Type B pancreatic cell (in vitro differentiated cells): ENCODE data around the gene PACRG. TPM values are rescaled to one million over a fixed set of nuclear protein-coding genes. Genes with fewer than 3 reads are reported as not detected.

Experiments used
- DNase-seq: peaks from one replicate; pipeline ENCODE4 v3.0.0; 2021; ENCODE audit warnings: mixed read lengths; ENCODE audit not compliant: unreplicated experiment; ENCODE audit errors: extremely low spot score
- H3K27ac Mint-ChIP-seq: 2 replicates; pipeline ENCODE4 v1.8.0; 2021; ENCODE audit warnings: mild to moderate bottlenecking, mixed read lengths
- H3K27me3 Mint-ChIP-seq: 2 replicates; pipeline ENCODE4 v1.8.0; 2021; ENCODE audit warnings: mixed read lengths
- H3K36me3 Mint-ChIP-seq: 2 replicates; pipeline ENCODE4 v1.8.0; 2021; ENCODE audit warnings: mixed read lengths
- H3K4me1 Mint-ChIP-seq: one replicate; pipeline ENCODE4 v1.8.0; 2021; ENCODE audit warnings: mixed read lengths; ENCODE audit not compliant: unreplicated experiment
- H3K4me3 Mint-ChIP-seq: 2 replicates; pipeline ENCODE4 v1.8.0; 2021; ENCODE audit warnings: mild to moderate bottlenecking, mixed read lengths
- H3K9me3 Mint-ChIP-seq: 2 replicates; pipeline ENCODE4 v1.8.0; 2021; ENCODE audit warnings: mixed read lengths
- total RNA-seq: library from RNA; stranded (reverse); gene quantifications from 2 replicates; pipeline ENCODE4 v1.2.1, GENCODE V29; 2021; ENCODE audit warnings: low replicate concordance
- TF ChIP-seq, protein P1 (sequence below): fragments of 200-600 bp; sonication (generic); conservative IDR thresholded peaks from 2 replicates; pipeline ENCODE4 v1.5.0; 2021; ENCODE audit warnings: antibody characterized with exemption, mild to moderate bottlenecking

Gene PACRG
- total RNA-seq, 1 donor from 2014 or later = 5.6 TPM

GRCh38 chr6:163132050-163132750 lies 404.4 kb downstream of the PACRG start:
- Mint-ChIP-seq H3K27me3 (peaks cover 3% of the 10 kb centered on the region), H3K4me1 (no peaks in the 10 kb centered on the region), H3K27ac (no peak overlapping the region), H3K4me3 (no peak overlapping the region), H3K9me3 (no peaks in the 10 kb centered on the region), H3K36me3 (no peaks in the 10 kb centered on the region)
- DNase-seq = no peak
- TF ChIP-seq, protein P1, sequence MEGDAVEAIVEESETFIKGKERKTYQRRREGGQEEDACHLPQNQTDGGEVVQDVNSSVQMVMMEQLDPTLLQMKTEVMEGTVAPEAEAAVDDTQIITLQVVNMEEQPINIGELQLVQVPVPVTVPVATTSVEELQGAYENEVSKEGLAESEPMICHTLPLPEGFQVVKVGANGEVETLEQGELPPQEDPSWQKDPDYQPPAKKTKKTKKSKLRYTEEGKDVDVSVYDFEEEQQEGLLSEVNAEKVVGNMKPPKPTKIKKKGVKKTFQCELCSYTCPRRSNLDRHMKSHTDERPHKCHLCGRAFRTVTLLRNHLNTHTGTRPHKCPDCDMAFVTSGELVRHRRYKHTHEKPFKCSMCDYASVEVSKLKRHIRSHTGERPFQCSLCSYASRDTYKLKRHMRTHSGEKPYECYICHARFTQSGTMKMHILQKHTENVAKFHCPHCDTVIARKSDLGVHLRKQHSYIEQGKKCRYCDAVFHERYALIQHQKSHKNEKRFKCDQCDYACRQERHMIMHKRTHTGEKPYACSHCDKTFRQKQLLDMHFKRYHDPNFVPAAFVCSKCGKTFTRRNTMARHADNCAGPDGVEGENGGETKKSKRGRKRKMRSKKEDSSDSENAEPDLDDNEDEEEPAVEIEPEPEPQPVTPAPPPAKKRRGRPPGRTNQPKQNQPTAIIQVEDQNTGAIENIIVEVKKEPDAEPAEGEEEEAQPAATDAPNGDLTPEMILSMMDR = no peak

DNA sequence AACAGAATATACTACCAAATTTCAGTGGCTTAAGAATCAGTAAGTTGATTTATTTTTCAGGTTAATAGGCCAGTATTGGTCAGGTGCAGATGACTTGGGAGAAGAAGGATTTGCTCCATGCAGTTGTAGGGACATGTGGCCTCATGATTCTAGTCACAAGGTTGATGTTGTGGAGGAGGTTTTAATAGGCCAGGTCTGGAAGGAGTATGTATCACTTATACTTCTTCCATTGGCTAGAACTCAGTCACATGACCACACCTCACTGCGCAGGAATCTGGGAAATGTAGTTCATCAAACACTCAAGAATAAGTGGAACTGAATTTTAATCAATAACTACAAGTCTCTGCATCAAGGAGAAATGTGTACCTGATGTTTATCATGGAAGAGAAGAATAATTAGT lies 405.2 kb downstream of the PACRG start:
- DNase-seq = no peak
- TF ChIP-seq, protein P1 = no peak
- Mint-ChIP-seq H3K27me3 (peaks cover 3% of the 10 kb centered on the region), H3K4me1 (no peaks in the 10 kb centered on the region), H3K36me3 (no peaks in the 10 kb centered on the region), H3K27ac (no peak overlapping the region), H3K4me3 (no peak overlapping the region), H3K9me3 (no peaks in the 10 kb centered on the region)

- Mint-ChIP-seq H3K36me3 (no peaks in the 10 kb centered on the region), H3K4me1 (no peaks in the 10 kb centered on the region), H3K27ac (no peak overlapping the region)
These were observed 405.9 kb downstream of the PACRG start for GRCh38 chr6:163133691-163134090.

DNA sequence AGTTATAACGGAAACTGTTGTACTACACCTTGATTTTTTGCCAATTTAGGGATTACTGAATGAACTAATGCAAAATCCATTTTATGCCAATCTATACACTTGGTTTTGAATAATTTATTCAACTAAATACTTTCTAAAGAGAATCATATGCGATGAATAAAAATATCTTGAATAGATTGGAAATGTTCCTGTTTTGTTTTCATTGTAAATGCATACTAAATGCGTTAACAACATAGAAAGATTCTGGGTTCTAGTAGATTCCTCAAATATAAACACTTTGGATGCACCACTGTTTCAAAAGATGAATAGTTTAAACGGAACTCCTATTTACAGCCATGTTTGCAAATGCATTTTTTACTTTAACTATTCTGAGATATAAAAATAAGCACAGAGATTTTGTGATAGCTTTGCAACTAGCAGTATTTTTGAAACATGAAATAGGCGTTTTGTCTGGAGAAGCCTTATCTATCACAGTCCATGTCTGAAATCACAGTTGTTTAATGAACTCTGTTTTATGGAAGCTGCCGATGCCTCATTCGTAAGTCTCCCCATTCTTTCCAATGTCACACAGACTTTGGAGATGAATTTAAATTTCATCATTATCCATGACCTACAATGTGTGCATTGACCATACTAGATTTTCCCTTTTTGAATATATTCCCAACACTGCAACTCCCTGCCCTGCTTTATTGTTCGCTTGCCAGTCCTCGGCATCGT lies 409.1 kb downstream of the PACRG start:
- Mint-ChIP-seq H3K4me3 (no peak overlapping the region), H3K27me3 (peaks cover 3% of the 10 kb centered on the region), H3K4me1 (no peaks in the 10 kb centered on the region), H3K36me3 (no peaks in the 10 kb centered on the region), H3K9me3 (peaks cover 4% of the 10 kb centered on the region), H3K27ac (no peak overlapping the region)
- TF ChIP-seq, protein P1 = no peak
- no peak for DNase-seq

More at GRCh38 chr6:163133691-163134090, 405.9 kb downstream of the PACRG start:
- Mint-ChIP-seq H3K4me3 (no peak overlapping the region), H3K9me3 (no peaks in the 10 kb centered on the region), H3K27me3 (peaks cover 3% of the 10 kb centered on the region)
- no peak for DNase-seq
- TF ChIP-seq, protein P1 = no peak

- Mint-ChIP-seq H3K9me3 (peaks cover 4% of the 10 kb centered on the region), H3K4me1 (no peaks in the 10 kb centered on the region), H3K36me3 (no peaks in the 10 kb centered on the region), H3K4me3 (no peak overlapping the region), H3K27ac (no peak overlapping the region), H3K27me3 (peaks cover 3% of the 10 kb centered on the region)
- DNase-seq = no peak
- TF ChIP-seq, protein P1 = no peak
These were observed 409.7 kb downstream of the PACRG start for GRCh38 chr6:163137398-163137881.
